Esophagus muscularis mucosa (tissue), 3 donors: ENCODE results near the gene KIAA1958.

Experiments
- CTCF ChIP-seq, 3 experiments: fragments of 200-600 bp in 2 of 3; fragments of 450-650 bp in 1 of 3; sonication (generic) in 2 of 3; IDR thresholded peaks; one replicate each; pipeline ENCODE4 v1.5.1; 2017 to 2019; ENCODE audit warnings: antibody characterized with exemption in 3 of 3, mild to moderate bottlenecking in 2 of 3, moderate library complexity in 1 of 3
- POLR2A ChIP-seq: fragments of 450-650 bp; IDR thresholded peaks from one replicate; pipeline ENCODE4 v1.6.1; 2017; ENCODE audit warnings: antibody characterized with exemption, moderate library complexity, mild to moderate bottlenecking, low read depth
- POLR2AphosphoS5 ChIP-seq, 2 donors: sonication (generic); formaldehyde crosslinking; IDR thresholded peaks; one replicate each; pipeline ENCODE4 v1.6.1; 2017; ENCODE audit warnings: antibody characterized with exemption in 2 of 2

DNA sequence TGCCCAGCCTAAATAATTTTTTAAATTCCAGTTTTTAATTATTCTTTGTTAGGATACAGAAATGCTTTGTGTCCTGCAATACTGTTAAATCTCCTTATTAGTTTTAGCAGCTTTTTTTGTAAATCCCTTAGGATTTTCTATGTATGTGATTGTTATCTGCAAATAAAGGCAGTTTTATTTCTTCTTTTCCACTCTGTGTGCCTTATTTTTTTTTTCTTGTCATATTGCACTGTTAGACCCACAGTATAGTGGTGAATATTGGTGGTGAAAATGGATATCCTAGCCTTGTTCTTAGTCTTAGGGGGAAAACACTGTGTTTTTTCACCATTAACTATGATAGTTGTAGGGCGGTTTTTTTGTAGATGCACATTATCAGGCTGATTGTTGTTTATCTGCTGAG lies 11.3 kb upstream of the KIAA1958 start:
- TF ChIP-seq CTCF (IDR thresholded peaks at IDR 0.05) (no peak), POLR2AphosphoS5 (IDR thresholded peaks at IDR 0.05) (no peak), POLR2A (no peak)
